ENCODE data around the gene TTC39A.

TTC39A gene

DNA sequence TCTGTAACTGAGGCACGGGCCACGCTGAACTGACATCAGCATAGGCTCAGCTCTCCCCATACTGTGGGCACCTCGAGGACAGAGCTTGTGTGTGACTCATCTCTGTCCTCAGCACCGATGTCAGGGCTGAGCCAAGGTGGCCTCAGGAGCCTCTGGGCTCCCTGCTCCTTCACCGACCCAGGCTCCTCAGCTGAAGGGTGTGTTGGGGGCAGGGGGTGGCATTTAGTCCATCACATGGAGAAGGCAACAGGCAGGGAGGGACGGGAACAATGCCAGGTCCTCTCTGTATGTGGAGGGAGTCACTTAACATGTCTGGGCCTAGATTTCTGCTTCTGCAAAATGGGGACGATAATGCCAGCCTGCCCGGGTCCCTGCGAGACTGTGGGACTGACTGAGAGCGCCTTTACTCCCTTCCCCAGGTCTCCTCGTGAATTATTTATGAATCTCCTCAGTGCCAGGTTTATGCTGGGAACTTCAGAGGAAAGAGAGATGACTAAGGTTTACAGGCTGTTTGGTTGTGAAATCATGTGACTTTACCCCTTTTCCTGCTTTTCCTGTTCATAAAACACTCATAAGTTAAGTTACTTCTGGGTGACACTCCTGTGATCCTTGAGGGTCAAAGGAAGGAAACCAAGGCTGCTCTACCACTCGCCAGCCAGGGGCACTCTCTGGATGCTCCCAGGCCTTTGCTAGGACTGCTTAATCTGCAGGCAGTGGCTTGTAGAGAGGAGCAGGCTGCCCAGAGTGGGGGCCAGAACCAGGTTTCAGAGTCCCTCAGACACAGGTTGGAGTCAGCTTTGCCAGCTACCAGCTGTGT lies 16.2 kb downstream of the TTC39A start:
- no peak for DNase-seq

DNA sequence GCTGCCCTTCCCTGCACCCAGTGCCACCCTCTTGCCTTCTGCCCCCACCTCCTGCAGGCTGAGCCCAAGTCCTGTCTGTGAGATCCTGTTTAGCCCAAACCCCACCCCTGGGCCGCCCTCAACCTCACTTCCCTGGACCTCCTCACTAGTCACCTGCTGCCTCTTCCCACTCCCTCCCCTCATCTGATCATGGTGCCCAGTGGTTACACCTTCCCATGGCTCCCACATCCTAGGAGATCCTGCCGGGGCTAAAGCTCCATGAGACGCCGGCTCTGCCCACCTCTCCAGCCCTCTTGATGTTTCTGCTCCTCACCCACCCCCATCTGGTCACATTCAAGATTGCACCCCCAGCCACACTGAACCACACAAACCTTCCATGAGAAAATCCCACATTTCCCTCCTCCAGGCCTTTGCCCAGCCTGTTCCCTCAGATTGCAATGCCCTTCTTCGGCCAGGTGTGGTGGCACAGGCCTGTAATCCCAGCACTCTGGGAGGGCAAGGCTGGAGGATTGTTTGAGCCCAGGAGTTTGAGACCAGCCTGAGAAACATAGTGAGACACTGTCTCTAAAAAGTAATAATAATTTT lies 17.0 kb downstream of the TTC39A start:
- DNase-seq = no peak

DNA sequence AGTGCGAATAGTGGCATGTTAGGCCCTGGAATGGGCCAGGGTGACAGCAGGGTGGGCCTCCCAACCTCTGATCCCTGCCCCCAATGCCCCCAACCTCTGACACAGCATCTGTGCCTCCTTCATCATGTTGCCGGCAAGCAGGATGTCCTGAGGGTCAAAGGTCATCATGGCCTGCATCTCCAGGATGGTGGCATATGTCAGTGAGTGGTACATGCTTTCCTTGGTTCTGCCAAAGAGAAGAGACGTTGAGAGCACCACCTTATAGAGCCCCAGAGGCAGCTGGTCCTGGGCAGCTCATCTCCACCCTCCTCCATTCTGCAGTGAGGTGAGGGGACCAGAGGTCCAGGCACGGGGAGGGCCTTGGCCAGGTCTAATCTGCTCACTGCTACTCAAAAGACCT lies 17.6 kb downstream of the TTC39A start:
- no peak for DNase-seq

DNA sequence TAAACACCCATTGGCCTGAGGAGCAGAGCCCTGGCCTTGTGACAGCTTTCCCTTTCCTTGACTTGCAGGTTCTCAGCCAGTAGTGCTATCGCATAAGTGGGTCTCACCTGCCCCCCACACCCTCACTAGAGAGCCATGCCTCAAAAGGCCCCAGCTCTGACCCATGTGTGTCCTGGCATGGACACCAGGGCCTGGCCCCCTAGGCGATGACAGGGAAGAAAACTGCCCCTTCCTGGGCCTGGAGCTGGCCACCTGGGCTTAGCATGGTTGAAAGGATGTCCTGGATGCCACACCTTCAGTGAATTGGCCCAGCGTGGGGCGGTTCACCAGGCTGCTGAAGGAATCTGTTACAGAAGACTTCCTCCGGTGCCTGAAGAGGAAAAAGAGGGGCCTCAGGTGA lies 18.5 kb downstream of the TTC39A start:
- no peak for DNase-seq

DNA sequence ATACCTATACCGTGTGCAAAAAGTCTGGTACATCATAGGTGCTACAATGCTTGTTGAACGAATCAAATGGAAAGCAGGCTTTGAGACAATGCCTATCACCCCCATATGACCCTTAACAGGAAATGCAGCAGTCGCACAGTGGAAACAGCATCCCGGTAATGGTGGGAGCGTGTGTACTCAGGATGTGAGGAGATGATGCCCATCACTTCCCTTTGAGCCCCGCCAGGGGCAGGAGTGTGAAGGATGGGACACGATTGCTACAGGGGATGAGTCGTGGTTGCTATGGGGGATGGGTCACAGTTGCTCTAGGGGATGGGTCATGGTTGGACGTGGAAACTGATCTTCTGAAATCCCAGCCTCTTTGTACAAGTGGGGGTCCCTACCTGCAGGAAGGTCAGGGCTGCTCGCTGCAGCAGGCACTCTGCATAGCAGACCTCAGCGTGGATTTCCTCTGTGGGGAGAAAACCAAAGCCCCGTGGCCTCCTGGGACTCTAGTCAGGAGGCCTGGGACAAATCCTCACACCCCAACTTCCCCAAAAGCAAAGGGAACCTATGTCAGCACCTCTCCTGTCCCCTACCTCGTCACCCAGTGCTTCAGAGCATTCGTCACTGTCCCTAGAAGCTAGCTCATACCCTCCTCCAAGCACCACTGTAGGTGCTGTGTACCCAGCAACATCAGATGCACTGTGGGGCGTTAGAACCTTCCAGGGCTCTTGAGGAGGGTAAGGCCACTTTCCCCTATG lies 19.3 kb downstream of the TTC39A start:
- no peak for DNase-seq

DNA sequence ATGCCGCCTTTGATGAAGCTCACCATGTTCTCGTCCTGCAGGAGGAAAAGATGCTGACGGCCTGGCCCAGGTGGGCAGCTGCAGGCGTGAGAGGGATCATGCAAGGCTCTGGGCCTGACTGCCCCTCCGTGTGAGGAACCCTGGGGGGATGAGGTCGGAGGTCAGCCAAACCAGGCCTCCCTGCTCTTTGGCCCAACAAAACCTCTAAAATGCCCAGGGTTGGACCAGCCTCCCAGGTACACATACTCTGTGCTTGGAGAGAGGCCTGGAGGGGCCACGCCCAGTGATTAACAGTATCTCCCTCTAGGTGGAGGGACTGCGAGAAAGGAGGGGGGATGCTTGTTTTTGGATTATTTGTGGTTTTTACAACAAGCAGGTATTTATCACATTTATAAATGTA lies 21.1 kb downstream of the TTC39A start:
- no peak for DNase-seq

DNA sequence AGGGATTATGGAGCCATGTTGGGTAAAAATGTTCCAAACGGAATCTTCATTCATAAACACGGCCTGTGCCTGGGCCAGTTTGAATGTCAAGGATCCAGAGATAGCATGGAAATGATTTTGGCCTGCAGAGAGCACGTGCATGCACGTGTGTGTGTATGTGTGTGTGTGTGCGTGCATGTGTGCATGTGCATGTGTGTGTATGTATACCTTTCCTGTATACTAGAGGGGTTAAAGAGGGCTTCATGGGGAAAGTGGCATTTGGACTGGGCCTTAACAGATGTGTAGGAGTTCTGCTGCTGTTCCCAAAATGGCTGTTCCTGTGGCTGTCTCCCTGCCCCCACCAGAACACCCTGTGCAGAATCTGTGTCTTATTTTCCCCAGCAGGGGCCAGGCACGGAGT lies 21.7 kb downstream of the TTC39A start:
- no peak for DNase-seq

DNA sequence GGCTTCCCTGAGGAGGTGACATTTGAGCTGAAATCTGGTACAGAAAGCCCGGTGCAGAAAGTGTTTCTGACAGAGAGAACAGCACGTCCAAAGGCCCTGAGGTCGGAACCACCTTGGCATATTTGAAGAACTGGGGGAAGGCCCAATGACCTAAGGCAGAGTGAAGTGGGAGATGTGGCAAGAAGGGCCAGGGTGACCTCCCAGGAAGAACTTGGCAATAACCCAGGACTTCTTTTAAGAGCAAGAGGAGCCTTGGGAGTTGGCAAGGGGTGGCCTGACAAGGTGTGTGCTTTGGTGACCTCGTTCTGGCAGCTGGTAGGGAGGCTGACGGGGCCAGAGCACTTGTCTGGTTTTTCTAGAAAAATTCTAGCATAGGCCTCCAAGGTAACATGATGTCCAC lies 23.4 kb downstream of the TTC39A start:
- no peak for DNase-seq

DNA sequence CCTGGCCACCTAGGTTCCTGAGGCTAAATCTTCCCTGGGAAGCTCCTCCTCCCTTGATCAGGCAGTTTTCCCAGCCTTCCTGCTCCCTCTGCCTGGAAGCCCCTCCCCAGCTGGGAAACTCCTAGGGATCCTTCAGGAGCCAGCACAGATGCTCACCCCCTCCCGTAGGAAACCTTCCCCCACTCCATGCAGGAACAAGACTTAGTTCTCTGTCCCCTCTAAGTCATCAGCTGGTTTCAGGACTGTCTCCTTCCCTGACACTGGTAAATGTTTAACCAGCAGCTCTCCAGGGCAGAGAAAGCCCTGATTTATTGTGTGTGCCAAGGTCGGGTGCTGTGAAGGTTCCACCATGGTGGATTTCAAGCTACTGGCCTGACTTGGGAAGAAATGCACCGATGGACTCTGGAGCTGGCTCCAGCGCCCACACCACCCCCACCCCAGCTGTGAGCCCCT lies 25.0 kb downstream of the TTC39A start:
- no peak for DNase-seq

DNA sequence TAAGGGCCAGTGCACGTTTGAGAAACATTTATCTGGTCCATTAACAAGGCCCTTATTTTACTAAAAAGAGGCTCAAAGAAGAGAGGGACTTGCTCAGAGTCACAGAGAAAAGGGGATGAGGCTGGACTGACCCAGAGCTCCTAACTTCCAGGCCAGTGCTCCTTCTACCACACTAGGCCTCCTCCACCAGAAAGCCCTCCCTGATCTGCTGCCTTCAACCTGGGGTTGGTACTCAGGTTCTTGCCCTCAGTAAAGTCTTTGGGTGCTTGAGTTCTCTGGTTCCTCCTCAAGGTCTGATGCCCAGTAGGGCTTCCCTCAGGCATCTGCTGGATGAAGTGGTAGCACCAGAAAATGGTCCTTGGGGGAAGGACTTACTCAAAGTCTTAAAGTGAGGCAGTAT lies 26.0 kb downstream of the TTC39A start:
- DNase-seq = no peak

DNA sequence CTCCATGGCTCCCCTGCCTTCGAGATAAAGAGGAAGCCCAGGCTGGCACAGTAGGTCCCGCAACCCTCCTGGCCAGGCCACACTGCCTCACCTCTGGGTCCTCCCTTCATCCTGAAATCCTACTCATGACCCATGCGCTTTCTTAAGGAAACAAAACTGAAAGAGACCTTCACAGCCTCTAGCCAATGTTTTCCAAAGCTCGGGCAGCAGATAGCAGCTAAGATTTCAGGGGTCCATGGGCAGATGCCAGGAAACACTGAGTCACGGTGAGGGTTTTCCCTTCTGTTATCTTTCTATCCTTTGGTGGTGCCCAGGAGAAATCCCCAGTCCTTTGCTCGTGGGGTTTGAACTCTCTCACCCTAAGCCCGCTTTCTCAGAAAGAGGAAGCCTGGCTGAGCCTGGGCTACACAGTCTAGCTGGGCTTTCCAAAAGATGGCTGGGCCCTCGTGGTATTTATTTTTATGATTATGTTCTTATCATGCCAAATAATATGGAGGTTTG lies 26.6 kb downstream of the TTC39A start:
- peak in 1 of 2 donors; percentile 46 for DNase-seq

DNA sequence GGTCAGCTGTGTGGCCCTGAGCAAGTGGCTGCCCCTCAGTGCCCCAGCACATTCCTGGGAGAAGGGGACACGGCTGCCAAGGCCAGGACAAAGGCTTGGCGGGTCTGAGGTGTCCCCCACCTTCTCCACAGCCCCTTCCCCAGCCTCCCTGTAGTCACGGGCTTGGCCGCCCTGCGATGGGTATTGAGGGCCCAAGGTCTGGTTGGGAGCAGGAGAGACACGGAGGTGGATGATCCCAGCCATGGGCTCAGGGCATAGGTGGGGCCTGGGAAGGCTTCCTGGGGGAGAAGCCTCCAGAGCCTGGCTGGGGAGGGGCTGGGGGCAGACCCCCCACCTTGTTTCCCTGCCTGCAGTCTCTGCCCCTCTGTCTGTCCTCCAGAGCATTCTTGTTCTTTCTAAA lies 27.0 kb downstream of the TTC39A start:
- no peak for DNase-seq

DNA sequence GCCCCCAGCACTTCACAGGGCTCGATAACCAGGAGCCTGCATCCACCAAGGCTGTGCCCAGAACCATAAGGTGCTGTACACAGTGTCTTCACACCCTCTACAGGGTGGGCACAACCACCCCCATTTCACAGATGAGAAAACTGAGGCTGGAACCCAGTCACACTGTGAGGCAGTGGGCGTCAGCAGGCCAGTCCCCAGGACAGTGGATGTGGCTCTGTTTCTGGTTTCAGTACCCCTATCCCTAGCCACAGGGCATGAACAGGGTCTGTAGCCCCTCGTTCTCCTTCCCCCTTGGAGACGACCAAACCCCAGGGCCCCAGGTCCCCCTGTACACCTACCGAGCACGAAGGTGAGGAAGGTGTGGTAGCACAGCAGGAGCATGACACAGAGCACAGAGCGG lies 27.6 kb downstream of the TTC39A start:
- no peak for DNase-seq

DNA sequence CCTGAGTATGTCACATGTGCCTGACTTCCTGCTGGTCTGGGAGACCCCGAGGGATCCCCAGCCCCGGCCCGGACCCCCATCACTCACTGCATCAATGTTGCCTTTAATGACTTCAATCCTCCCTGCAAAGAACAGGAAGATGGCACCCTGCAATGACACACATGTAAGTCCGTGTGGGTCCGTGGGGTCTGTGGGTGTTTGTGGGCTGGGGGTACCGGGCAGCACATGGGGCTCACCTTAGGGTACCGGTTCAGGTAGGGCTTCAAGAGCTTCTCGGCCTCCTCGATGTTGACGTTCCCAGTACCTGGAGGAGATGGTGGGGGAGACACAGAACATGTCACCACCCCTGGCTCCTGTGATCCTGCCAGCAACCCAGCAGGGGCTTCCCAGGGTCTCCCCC lies 28.1 kb downstream of the TTC39A start:
- no peak for DNase-seq

DNA sequence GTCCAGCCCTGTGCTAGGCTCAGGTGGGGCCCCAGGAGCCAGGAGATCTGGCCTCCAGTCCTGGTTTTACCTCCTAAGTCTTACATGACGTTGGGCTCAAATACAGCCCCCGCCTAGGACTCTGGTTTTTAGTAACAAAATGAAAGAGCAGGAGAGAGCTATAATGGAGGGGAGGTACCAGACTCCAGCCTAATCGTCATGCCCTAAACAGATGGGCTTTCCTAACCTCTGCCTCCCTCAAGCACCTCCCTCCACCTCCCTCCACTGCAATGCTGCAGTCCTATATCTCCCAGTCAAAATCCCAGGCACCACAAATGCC lies 28.6 kb downstream of the TTC39A start:
- no peak for DNase-seq

DNA sequence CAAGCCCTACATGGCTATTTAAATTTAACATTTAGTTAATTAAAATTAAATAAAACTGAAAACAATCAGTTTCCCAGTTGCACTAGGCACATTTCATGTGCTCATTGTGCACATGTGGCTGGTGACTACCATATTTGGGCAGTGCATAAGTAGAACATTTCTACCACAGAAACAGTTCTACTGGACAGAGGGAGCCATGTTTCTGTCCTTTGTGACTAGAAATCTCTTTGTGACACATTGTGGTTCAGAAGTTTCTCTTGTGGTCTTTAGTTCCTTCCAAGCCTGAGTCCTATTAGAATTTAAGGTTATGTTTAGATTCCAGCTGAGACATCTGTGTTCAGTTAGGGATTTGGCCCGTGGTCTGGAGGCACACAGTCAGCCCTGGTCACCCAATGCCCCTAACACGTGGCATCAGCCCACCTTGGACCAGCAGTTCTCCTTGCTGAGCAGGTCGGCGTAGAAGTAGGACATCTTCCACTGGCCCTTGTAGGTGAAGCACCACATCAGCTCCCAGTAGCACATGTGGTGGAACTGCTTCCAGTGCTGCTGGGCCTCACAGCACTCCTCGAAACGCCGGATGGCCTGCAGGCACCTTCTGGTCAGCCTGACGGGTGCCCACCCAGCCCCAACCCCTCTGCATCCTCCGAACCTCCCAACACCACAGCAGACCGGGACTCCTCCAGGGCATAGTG lies 29.1 kb downstream of the TTC39A start:
- DNase-seq = no peak

DNA sequence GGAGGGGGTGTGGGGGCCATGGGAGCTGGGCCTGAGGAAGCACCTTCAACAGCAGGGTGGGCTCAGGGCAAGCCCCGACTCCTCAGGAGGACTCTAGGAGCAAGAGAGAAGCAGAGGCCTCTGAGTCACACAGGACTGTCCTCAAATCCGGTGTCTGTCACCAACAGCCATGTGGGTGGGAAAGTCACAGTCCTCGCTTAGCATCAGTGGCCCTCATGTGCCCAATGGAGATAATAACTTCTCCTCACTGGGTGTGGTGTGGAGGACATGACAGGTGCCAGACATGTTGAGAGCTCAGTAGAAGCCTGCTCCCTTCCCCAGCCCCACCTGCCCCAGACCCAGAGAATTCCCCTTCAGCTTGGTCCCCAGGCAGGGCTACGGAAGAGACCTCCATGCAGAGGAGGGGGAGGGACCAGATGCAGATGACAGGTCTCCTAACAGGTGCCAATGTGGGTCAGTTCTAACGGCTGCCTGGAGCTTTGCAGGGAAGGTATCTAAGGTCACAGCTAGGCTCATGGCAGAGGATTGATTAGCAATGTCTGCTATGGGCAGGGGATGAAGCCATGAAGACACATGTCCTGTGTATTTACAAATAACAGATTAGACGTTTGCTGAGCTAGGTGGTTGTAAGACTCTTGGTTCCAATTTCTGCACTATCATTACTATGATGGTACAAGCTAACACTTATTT lies 30.2 kb downstream of the TTC39A start:
- no peak for DNase-seq

DNA sequence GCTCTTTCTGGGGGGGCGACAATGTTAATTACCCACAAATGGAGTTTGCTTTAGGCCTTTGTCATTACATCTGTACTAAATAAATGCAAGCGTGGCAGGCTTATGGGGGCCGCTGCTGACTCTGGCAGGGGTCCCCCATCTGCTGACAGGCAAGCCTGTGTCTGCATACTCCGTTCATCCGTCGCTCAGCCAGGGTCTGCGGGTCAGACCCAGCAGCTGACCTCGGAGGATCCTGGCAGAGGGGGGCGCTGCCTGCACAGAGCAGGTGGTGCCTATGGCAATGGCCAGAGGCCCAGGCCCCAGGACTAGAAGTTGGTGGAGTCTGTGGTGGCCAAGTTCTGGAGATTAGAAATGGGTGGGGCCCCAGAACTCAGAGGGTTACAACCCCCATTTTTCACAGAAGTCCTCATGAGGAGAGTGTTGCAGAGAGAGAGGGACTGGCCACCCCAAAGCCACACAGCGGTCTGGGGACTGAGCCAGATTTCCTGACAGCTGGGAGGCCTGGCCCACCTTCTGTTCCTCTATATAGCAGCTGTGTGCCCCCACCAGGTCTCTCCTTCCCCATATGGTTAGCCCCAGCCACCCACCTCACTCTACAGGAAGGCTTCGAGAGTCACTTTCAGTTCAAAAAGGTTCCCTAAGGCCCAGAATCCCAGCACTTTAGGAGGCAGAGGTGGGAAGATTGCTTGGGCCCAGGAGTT lies 31.0 kb downstream of the TTC39A start:
- DNase-seq = no peak

DNA sequence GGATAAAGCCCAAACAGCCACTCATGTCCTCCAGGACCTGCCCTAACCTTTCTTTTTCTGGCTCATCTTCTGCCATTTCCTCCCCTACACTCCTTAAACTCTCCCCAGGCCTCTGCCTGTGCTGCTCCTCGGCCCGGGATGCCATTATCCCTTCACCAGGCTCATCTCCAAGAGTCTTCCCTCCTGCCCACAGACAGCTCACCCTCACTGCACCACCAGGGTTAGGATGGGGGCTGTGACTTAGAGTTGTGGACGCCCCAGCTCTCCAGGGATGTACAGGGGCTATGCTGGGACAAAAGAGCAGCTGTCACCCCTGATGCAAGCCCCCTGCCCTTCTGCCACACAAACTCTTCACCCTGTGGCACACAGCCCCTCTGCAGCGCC lies 32.0 kb downstream of the TTC39A start:
- no peak for DNase-seq

DNA sequence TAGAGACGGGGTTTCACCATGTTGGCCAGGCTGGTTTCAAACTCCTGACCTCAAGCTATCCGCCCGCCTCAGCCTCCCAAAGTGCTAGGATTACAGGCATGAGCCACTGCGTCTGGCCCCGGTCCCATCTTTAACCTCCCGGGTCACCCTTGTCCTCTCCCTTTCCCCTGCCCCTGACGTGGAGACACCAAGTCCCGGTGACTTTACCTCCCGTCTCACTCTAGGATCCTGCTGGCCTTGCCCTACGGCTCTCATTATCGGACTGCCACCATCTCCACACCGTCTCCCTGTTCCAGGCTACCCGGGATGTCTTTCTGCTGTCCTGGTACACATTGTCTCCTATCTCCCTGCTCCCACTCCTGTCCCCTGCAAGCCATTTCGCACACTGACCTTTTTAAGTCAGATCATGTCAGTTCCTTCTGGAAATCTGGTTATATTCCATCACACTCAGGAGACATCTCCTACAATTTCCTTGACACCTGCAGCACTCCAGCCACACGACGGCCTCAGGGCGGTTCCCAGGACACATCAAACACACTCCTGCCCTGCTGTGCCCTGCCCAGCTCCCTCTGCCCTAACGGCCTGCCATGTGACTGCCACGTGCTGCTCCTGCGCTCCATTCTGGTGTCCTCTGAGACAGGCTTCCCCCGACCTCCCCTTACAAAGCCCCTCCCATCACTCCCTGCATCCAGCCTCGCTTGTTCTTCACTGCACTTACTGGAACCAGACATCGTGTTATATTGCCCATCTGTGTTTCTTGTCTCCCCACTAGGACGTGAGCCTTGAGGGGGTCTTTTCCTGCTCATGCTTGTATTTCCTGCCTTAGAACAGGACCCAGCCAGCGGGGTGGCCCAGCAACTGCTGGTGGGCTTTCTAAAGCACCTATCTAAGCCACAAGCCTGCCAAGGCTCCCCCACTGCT lies 32.7 kb downstream of the TTC39A start:
- no peak for DNase-seq

Data from CD4-positive, alpha-beta T cell treated with Interleukin-4 for 1 hour (primary cell).